NCI-H1436 (cell line): ENCODE measurements around the gene KRTAP16-1.
A peak's percentile ranks its signal among the peaks of the same experiment; 100 is the strongest.

Experiments
- DNase-seq: peaks from one replicate; lab custom pipeline; 2025; lab: John Stamatoyannopoulos, UW

The KRTAP16-1 gene

GRCh38 chr17:41329279-41329948 lies 20.3 kb upstream of the KRTAP16-1 start:
- peak; percentile 65 for DNase-seq

DNA sequence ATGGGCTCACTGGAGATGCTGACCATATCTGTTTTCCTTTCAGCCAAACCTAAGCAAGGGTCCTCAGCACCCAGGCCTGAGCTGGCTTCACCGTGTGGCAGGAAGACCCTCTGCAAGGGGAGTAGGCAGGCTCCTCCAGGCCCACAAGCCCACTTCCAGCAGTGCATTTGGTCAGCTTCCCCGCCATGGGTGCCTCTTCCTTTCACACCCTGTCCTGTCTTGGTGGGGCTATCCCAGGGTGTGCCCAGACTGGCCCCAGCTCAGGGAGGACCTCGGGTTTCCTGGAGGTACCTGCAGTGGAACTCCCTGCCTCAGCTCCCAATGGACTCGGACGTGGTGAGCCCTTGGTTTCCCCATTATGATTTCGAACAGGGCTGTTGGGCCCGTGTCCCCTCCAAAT lies 19.1 kb upstream of the KRTAP16-1 start:
- no peak for DNase-seq

GRCh38 chr17:41327411-41328120 lies 18.5 kb upstream of the KRTAP16-1 start:
- no peak for DNase-seq

DNA sequence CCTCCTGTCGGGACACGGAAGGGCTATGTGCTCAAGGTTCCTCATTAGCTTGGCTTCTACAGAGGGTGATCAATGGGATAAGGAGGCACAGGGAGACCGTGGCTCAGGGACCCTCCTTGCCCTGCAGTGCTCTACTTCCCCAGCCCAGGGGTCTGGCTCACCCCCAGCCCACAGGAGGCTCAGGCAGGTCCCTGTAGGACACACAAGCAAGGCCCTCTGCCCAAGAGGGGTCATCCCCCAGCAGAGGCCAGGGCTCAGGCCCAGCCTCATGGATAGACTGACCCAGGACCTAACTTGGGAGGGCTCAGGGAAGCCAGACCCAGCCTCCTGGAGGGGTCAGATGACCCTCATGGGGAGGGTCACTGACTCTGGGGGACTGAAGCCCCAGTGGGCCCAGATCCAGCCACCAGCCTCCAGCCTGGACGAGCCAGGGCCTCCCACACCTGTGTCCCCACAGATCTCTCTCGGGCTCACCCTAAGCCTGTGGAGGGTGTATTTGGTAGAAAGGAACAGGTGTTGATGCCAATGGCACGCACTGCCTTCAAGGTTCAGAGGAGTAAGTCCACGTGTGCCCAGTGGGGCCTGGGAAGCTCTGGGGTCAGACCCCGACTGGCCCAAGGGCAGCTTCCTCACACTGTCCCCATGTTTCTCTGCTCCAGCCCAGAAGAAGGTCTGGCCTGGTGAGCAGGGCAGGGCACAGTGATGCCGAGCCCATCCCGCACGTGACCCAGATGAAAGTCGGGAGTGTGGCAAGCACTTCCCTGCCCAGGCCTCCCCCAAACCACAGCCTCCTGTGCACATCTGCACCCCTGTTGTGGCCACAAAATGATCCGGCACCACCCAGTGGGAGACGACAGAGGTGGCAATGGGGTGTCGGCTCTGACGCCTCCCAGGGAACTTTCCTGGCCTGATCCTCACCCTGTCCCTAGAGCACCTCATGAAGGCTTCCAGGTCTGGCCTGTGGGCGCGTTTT lies 17.4 kb upstream of the KRTAP16-1 start:
- no peak for DNase-seq

GRCh38 chr17:41325611-41326010 lies 16.5 kb upstream of the KRTAP16-1 start:
- DNase-seq: no peak

DNA sequence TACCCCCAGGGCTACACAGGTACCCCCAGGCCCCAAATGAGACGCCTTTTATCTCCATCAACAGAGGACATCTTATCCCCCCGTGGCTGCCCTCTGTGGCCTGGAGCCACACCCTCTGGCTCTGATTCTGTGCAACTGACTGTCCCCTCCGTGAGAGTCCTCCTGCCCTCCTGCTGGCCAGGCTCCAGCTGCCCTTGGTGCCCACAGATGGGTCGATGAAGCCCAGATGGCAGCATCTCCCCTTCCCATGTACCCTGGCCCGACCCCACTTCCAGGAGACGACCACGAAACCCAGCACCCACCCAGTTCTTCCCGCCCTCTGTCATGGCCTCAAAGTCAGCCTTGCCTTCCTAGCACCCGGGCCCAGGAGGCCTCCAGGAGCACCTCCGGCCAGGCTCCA lies 16.0 kb upstream of the KRTAP16-1 start:
- DNase-seq: no peak

DNA sequence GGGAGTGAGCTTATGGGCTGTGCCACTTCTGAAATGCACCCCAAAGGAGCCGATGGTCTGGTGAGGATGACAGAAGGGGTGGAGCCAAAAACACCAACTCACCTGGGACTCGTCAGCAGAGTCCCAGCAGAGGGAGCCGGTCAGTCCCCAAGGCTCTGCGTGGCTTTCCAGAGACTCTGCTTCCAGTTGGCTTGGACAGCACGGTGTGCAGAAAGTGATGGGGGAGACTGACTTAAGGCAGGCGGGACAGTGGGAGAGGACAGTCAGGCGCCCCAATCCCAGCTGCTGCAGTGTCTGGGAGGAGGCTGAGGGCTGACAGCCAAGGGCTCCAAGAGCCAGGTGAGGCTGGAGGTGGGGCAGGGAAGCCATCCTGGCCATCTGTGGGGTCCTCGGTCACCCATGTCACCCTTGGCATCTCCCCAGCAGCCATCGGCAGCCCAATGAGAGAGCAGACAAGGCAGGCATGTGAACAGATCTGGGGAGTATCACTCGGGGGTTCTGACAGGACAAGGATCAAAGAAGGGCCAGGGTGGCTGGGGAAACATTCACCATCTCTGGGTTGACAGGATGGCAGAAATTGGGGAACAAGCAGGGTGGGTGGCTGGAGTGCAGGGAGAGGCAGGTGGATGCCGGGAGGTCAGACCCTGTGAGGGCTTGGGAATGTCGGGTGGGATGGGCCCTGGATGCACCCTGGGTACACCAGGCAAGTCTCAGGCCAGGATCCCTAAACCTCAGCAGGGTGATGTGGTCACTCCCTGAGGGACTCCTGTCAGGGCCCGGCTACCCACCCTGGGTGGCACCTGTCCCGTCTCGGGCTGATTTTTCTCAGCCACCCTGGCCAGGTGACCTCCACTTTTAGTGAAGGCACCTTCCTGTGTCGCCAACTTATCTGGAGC lies 15.3 kb upstream of the KRTAP16-1 start:
- DNase-seq: no peak

GRCh38 chr17:41322903-41323895 lies 14.1 kb upstream of the KRTAP16-1 start:
- DNase-seq: no peak

- peak; percentile 44 for DNase-seq
These were observed 13.2 kb upstream of the KRTAP16-1 start for GRCh38 chr17:41322094-41322902.

DNA sequence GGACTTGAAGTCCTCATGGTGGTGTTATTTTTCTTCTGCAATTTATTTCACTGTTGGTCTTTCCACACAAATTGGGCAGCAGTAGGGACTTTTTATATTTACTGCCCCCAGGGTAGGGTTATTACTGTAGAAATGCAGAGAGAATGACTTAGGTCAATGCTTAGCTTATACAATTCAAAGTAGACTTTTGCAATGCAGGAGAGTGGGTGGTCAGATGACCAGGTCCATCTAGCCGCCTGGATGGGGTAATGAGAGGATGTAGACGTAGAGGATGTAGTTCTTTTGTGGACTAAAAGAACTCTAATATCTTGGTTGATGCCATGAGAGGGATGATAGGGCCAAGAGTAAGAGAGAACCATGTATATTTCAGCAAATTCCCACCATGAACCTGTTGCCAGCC lies 9.1 kb upstream of the KRTAP16-1 start:
- no peak for DNase-seq

DNA sequence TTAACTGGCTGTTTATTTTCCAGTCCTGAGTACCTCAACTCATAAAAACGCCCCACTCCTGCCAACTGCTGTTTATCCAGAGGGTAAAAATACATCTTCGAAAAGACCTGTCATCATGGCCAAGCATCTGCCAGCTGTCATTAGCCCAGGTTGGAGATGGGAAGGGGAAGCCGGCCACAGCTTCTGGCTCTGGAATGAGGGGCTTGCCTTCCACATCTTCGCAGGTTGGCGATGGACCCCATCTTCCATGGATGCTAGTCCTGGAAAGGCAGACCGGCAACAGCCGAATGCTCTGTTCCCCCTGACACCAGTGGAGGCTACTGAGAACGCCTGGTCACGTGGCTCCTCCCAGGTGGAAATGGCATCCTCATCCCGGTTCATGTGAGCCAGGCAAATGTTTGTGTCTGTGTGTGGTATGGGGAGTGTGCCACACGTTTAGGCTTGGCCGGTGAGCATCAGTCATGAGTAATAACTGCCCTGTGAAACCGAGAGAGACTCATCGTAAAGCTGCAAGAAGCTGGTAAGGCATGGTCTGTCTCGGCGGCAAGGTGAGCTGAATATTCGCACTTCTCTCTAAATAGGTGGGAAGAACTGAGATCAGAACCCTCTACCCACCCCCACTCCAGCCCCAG lies 6.8 kb upstream of the KRTAP16-1 start:
- DNase-seq: no peak

DNA sequence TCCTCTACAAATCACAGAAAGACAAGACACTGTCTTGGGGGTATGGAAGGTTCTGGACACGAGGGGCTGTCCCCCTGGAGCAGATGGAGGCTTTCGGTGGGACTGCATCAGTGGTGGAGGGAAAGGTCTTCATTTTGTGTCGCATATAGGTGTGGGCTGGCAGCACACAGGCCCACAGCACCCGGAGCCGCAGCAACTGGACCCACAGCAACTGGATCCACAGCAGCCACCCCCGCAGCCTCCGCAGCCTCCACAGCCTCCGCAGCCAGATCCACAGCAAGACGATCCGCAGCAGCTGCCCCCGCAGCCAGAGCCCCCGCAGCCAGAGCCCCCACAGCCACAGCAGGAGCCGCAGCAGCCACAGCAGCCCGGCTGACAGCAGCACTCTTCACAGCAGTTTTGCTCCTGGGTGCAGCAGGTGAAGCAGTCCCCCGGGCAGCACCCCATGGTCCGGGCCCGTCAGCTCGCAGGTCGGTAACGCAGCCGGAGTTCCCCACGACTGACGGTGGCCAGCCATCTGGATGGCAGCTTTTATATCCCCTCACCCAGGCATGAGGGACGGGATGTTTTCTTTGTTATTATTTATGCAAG lies 6.2 kb upstream of the KRTAP16-1 start, which contains the start of gene KRTAP17-1:
TSS of gene KRTAP17-1 (minus strand) at position 507 of the 591 bp plus-strand sequence. CDS start at position 447, 60 bp downstream.
- DNase-seq: no peak

- DNase-seq: no peak
These were observed 2.0 kb upstream of the KRTAP16-1 start for GRCh38 chr17:41311111-41311510.

- no peak for DNase-seq
These were observed 725 bp downstream of the KRTAP16-1 start for GRCh38 chr17:41308251-41308917.

- DNase-seq: no peak
These were observed 1.5 kb downstream of the KRTAP16-1 start for GRCh38 chr17:41307647-41308046.

- no peak for DNase-seq
These were observed 5.0 kb downstream of the KRTAP16-1 start for GRCh38 chr17:41304091-41304490.

GRCh38 chr17:41302981-41303380 lies 6.1 kb downstream of the KRTAP16-1 start:
- no peak for DNase-seq
